Osteoblast (primary cell): ENCODE measurements around the gene FOXO6. TPM values are rescaled to one million over a fixed set of nuclear protein-coding genes. Genes with fewer than 3 reads are reported as not detected.

Experiments used
- DNase-seq: peaks from one replicate; pipeline ENCODE4 v3.0.0; 2011; ENCODE audit warnings: low spot score, mixed read lengths; ENCODE audit not compliant: insufficient read length; ENCODE audit errors: missing footprints
- H2AFZ ChIP-seq: 2 replicates; pipeline ENCODE4 v1.6.0; 2011; ENCODE audit warnings: mild to moderate bottlenecking, low read length
- H3K27ac ChIP-seq: 2 replicates; pipeline ENCODE4 v1.5.1; 2011; ENCODE audit warnings: mild to moderate bottlenecking, low read depth, low read length, moderate library complexity
- H3K27me3 ChIP-seq: 2 replicates; pipeline ENCODE4 v1.6.0; 2012; ENCODE audit warnings: mild to moderate bottlenecking, control low read depth, inconsistent platforms, low read length, moderate library complexity; ENCODE audit not compliant: insufficient read depth
- H3K36me3 ChIP-seq: 2 replicates; pipeline ENCODE4 v1.5.1; 2011; ENCODE audit warnings: mild to moderate bottlenecking, low read length, control low read depth, moderate library complexity; ENCODE audit not compliant: insufficient read depth
- H3K4me1 ChIP-seq: 2 replicates; pipeline ENCODE4 v1.5.1; 2011; ENCODE audit warnings: mild to moderate bottlenecking, low read length, control low read depth, moderate library complexity; ENCODE audit not compliant: insufficient read depth
- H3K4me2 ChIP-seq: 2 replicates; pipeline ENCODE4 v1.6.0; 2011; ENCODE audit warnings: mild to moderate bottlenecking, low read length; ENCODE audit not compliant: insufficient read depth
- H3K4me3 ChIP-seq: fragments of 200-600 bp; sonication (generic); 3 replicates; pipeline ENCODE4 v1.5.1; 2012; ENCODE audit warnings: mild to moderate bottlenecking, low read length, inconsistent platforms; ENCODE audit not compliant: insufficient read depth
- H3K79me2 ChIP-seq: 2 replicates; pipeline ENCODE4 v1.6.0; 2012; ENCODE audit warnings: mild to moderate bottlenecking, low read length, control low read depth, inconsistent platforms; ENCODE audit not compliant: insufficient read depth
- H3K9me3 ChIP-seq: 2 replicates; pipeline ENCODE4 v1.5.1; 2011; ENCODE audit warnings: low read depth, low read length, control low read depth
- H4K20me1 ChIP-seq: 2 replicates; pipeline ENCODE4 v1.6.0; 2012; ENCODE audit warnings: mild to moderate bottlenecking, low read length, control low read depth; ENCODE audit not compliant: insufficient read depth
- total RNA-seq: library from RNA; depleted of rRNA; stranded (reverse); fragments of >200 nt; gene quantifications from 2 replicates; pipeline ENCODE4 v1.2.3, GENCODE V29; 2012
- TF ChIP-seq, protein P1 (sequence below): IDR thresholded peaks from 2 replicates; pipeline ENCODE4 v1.5.1; 2011; ENCODE audit warnings: mild to moderate bottlenecking, low read depth, low read length, moderate library complexity; ENCODE audit errors: extremely low read depth

FOXO6 gene
- total RNA-seq, 1 donor: not detected

DNA sequence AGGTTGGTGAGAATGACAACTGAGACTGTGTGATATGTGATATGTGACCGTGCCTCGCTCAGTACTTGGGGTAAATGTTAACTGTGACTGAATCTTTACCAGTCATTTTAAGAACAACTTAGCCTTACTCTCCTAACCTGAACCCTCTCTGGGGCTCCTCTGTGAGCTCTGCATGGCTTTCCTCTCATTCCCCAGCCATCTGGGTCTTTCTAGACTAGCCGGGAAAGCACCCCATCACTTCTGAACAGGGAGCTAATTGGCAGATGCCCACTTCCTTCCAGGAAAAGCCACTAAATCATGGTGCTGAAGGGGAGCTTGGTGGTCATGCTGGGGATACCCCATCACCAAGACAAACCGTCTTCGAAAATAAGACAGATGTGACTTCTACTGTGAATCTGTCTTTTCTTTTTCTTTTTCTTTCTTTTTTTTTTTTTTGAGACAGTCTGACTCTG, 16.5 kb upstream of the FOXO6 start:
- Histone ChIP-seq H3K4me2 (no peak overlapping the region), H3K4me3 (no peak overlapping the region), H3K36me3 (no peaks in the 10 kb centered on the region), H3K27me3 (no peaks in the 10 kb centered on the region), H4K20me1 (peaks cover 3% of the 10 kb centered on the region), H3K4me1 (no peaks in the 10 kb centered on the region), H3K79me2 (no peaks in the 10 kb centered on the region), H2AFZ (no peak overlapping the region), H3K27ac (no peak overlapping the region), H3K9me3 (no peaks in the 10 kb centered on the region)
- no peak for DNase-seq
- TF ChIP-seq, protein P1, sequence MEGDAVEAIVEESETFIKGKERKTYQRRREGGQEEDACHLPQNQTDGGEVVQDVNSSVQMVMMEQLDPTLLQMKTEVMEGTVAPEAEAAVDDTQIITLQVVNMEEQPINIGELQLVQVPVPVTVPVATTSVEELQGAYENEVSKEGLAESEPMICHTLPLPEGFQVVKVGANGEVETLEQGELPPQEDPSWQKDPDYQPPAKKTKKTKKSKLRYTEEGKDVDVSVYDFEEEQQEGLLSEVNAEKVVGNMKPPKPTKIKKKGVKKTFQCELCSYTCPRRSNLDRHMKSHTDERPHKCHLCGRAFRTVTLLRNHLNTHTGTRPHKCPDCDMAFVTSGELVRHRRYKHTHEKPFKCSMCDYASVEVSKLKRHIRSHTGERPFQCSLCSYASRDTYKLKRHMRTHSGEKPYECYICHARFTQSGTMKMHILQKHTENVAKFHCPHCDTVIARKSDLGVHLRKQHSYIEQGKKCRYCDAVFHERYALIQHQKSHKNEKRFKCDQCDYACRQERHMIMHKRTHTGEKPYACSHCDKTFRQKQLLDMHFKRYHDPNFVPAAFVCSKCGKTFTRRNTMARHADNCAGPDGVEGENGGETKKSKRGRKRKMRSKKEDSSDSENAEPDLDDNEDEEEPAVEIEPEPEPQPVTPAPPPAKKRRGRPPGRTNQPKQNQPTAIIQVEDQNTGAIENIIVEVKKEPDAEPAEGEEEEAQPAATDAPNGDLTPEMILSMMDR: no peak

DNA sequence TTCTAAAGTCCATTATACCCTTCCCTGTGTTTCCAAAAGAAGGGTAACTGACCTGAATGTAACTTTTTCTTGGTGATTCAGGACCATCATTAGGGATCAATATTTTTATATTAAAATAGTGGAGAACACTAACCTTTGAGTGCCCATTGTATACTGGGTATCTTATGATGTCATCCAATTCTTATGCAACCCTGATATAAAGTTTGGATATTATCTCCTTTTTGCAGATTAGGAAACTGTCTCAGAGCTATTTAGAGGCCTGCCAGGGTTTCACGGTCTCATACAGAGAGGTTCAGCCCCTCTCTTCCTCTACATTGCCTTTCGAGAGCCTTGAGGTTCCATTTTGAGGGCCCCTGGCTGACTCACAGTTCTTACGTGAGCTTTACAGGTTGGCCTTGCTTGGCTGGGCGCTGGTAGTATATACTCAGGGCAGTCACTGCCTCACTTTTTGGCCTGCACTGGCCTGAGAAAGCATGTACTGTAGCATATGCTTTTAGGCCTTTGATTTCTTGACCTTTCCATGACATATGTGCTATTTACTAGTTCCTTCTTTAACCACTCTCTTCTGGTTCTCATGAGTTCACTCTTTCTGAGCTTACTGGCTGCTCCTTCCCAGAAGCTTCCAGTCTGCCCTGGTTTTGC, 15.7 kb upstream of the FOXO6 start:
- H3K79me2 ChIP-seq: no peaks in the 10 kb centered on the region
- H3K9me3 ChIP-seq: no peaks in the 10 kb centered on the region
- no peaks in the 10 kb centered on the region for H3K27me3 ChIP-seq
- no peak overlapping the region for H2AFZ ChIP-seq
- H3K4me1 ChIP-seq: no peaks in the 10 kb centered on the region
- H4K20me1 ChIP-seq: peaks cover 3% of the 10 kb centered on the region
- H3K4me2 ChIP-seq: no peak overlapping the region
- no peak overlapping the region for H3K4me3 ChIP-seq
- no peak for DNase-seq
- H3K27ac ChIP-seq: no peak overlapping the region
- TF ChIP-seq, protein P1: no peak
- H3K36me3 ChIP-seq: no peaks in the 10 kb centered on the region

DNA sequence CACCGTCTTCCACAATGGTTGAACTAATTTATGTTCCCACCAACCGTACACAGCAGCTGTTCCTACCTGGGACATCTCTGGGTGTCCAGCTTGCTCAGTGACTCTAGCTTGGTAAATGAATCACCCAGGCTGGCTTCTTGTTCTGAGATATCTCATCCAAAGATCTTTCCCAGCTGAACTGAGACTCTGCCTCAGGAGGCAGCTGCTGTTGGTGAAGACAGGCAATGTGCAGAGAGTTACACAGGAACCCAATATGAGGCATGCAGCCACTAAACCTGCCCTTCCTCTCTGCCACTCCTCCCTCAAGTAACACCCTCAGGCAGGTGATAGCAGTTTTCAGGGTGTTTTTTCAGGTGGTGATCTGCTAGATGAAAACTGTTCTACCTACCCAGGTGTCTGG, 14.0 kb upstream of the FOXO6 start:
- Histone ChIP-seq H3K4me2 (no peak overlapping the region), H3K36me3 (no peaks in the 10 kb centered on the region), H3K9me3 (no peaks in the 10 kb centered on the region), H3K27me3 (no peaks in the 10 kb centered on the region), H3K79me2 (no peaks in the 10 kb centered on the region), H3K27ac (no peak overlapping the region), H4K20me1 (peaks cover 3% of the 10 kb centered on the region), H2AFZ (no peak overlapping the region), H3K4me1 (no peaks in the 10 kb centered on the region), H3K4me3 (no peak overlapping the region)
- TF ChIP-seq, protein P1: no peak
- DNase-seq: no peak

DNA sequence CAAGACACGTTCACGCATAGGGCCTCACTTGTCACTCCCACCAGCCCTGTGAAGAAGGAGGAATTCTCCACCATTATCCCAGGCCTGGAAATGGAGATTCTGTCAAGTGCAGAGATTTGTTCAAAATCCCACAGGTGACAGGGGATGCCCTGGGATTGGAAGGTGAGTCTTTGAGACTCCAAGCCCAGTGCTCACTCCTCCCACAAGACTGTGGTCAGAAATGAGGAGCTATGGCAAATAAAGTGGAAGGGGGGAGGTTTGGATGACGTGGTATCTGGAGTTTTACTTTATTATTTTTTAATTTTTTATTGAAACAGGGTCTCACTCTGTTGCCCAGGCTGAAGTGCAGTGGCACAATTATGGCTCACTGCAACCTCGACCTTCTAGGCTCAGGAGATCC, 12.8 kb upstream of the FOXO6 start:
- Histone ChIP-seq H3K79me2 (no peaks in the 10 kb centered on the region), H2AFZ (no peak overlapping the region), H4K20me1 (peaks cover 3% of the 10 kb centered on the region), H3K27ac (no peak overlapping the region), H3K4me1 (no peaks in the 10 kb centered on the region), H3K36me3 (no peaks in the 10 kb centered on the region), H3K9me3 (no peaks in the 10 kb centered on the region), H3K4me2 (no peak overlapping the region), H3K27me3 (no peaks in the 10 kb centered on the region), H3K4me3 (no peak overlapping the region)
- TF ChIP-seq, protein P1: no peak
- no peak for DNase-seq
